Stimulated activated CD8-positive, alpha-beta memory T cell treated with anti-CD3 and anti-CD28 coated beads, Interleukin-2, amount 100 ng/mL, for 48 hours (primary cell): Measurements from ENCODE around the gene TMBIM1.

Experiments
- DNase-seq, 2 donors: peaks; one replicate each; pipeline ENCODE4 v3.0.0-alpha.2; 2020; ENCODE audit warnings: low read depth in 2 of 2

Gene TMBIM1

GRCh38 chr2:218292048-218293014, at the start of gene TMBIM1:
TSS of gene TMBIM1 (minus strand) at chr2:218292503. CDS start at chr2:218282141, 10,362 bp downstream.
- peak; percentile 64 to 71 for DNase-seq

GRCh38 chr2:218341381-218341780, 49.1 kb upstream of the TMBIM1 start:
- no peak for DNase-seq

- no peak for DNase-seq
These were observed 48.4 kb upstream of the TMBIM1 start for GRCh38 chr2:218340656-218341055.

- DNase-seq = no peak
These were observed 42.2 kb upstream of the TMBIM1 start for GRCh38 chr2:218334531-218334930.

GRCh38 chr2:218332920-218333645, 40.8 kb upstream of the TMBIM1 start:
- no peak for DNase-seq

- no peak for DNase-seq
These were observed 40.0 kb upstream of the TMBIM1 start for GRCh38 chr2:218332288-218332687.

GRCh38 chr2:218331745-218332144, 39.4 kb upstream of the TMBIM1 start:
- no peak for DNase-seq

GRCh38 chr2:218329826-218330593, 37.7 kb upstream of the TMBIM1 start:
- DNase-seq = no peak

GRCh38 chr2:218329027-218329825, 36.9 kb upstream of the TMBIM1 start:
- DNase-seq = no peak

- DNase-seq = no peak
These were observed 36.0 kb upstream of the TMBIM1 start for GRCh38 chr2:218328294-218328693.

- no peak for DNase-seq
These were observed 35.3 kb upstream of the TMBIM1 start for GRCh38 chr2:218327451-218328210.

GRCh38 chr2:218326315-218326714, 34.0 kb upstream of the TMBIM1 start:
- DNase-seq = no peak

GRCh38 chr2:218325566-218326160, 33.4 kb upstream of the TMBIM1 start:
- DNase-seq = no peak

GRCh38 chr2:218323526-218324472, 31.5 kb upstream of the TMBIM1 start:
- no peak for DNase-seq

- DNase-seq = peak; percentile 33 to 38
These were observed 30.6 kb upstream of the TMBIM1 start for GRCh38 chr2:218322768-218323525.

GRCh38 chr2:218320704-218321336, 28.5 kb upstream of the TMBIM1 start:
- DNase-seq = no peak

- DNase-seq = no peak
These were observed 27.6 kb upstream of the TMBIM1 start for GRCh38 chr2:218319813-218320365.
